H9 (cell line): ENCODE measurements around the gene LAIR2. TPM values are rescaled to one million over a fixed set of nuclear protein-coding genes. Genes with fewer than 3 reads are reported as not detected.

Source experiments
- DNase-seq: peaks from one replicate; pipeline ENCODE4 v3.0.0-alpha.2; 2017
- H2AFZ ChIP-seq: one replicate; pipeline ENCODE4 v1.6.1; 2013; ENCODE audit warnings: mild to moderate bottlenecking, low read length, control low read depth, moderate library complexity
- H2AK5ac ChIP-seq: 2 replicates; pipeline ENCODE4 v1.6.1; 2013; ENCODE audit warnings: low read length, control low read depth, mixed read lengths; ENCODE audit not compliant: insufficient read length
- H2BK120ac ChIP-seq: one replicate; pipeline ENCODE4 v1.6.1; 2013; ENCODE audit warnings: low read depth, mild to moderate bottlenecking, low read length, control low read depth, inconsistent platforms; ENCODE audit not compliant: poor library complexity, severe bottlenecking
- H2BK12ac ChIP-seq: 2 replicates; pipeline ENCODE4 v1.6.1; 2013; ENCODE audit warnings: low read length, control low read depth, mixed read lengths, low read depth; ENCODE audit not compliant: insufficient read length
- H2BK15ac ChIP-seq: 2 replicates; pipeline ENCODE4 v1.6.1; 2013; ENCODE audit warnings: low read depth, low read length, control low read depth
- H2BK20ac ChIP-seq: one replicate; pipeline ENCODE4 v1.6.1; 2013; ENCODE audit warnings: low read depth, mild to moderate bottlenecking, low read length, control low read depth, inconsistent platforms; ENCODE audit not compliant: poor library complexity, severe bottlenecking
- H2BK5ac ChIP-seq: 2 replicates; pipeline ENCODE4 v1.6.1; 2013; ENCODE audit warnings: low read length, control low read depth, mixed read lengths; ENCODE audit not compliant: insufficient read length
- H3K14ac ChIP-seq: 2 replicates; pipeline ENCODE4 v1.6.1; 2013; ENCODE audit warnings: low read length, control low read depth; ENCODE audit not compliant: insufficient read depth
- H3K18ac ChIP-seq: 2 replicates; pipeline ENCODE4 v1.6.1; 2013; ENCODE audit warnings: low read depth, mild to moderate bottlenecking, mixed read lengths, low read length, control low read depth; ENCODE audit not compliant: insufficient read length
- H3K23ac ChIP-seq: 2 replicates; pipeline ENCODE4 v1.6.1; 2013; ENCODE audit warnings: low read length, control low read depth, mixed read lengths, low read depth; ENCODE audit not compliant: insufficient read length
- H3K23me2 ChIP-seq: 2 replicates; pipeline ENCODE4 v1.6.1; 2013; ENCODE audit warnings: low read depth, mild to moderate bottlenecking, mixed read lengths, low read length, control low read depth; ENCODE audit not compliant: insufficient read length, poor library complexity, severe bottlenecking
- H3K27ac ChIP-seq: 2 replicates; pipeline ENCODE4 v1.5.1; 2013; ENCODE audit warnings: low read length, control low read depth, mixed read lengths, low read depth; ENCODE audit not compliant: insufficient read length
- H3K27me3 ChIP-seq: 2 replicates; pipeline ENCODE4 v1.6.1; 2013; ENCODE audit warnings: low read length, control low read depth, inconsistent platforms; ENCODE audit not compliant: insufficient read depth
- H3K4ac ChIP-seq: 2 replicates; pipeline ENCODE4 v1.6.1; 2013; ENCODE audit warnings: low read depth, mild to moderate bottlenecking, control low read depth, inconsistent platforms, low read length, moderate library complexity
- H3K4me1 ChIP-seq: 2 replicates; pipeline ENCODE4 v1.6.1; 2013; ENCODE audit warnings: low read length, control low read depth, inconsistent platforms; ENCODE audit not compliant: insufficient read depth
- H3K4me2 ChIP-seq: 2 replicates; pipeline ENCODE4 v1.6.1; 2013; ENCODE audit warnings: low read length, control low read depth, mixed read lengths; ENCODE audit not compliant: insufficient read length, insufficient read depth
- H3K56ac ChIP-seq: 2 replicates; pipeline ENCODE4 v1.6.1; 2013; ENCODE audit warnings: low read depth, mild to moderate bottlenecking, mixed read lengths, low read length, control low read depth; ENCODE audit not compliant: insufficient read length
- H3K79me1 ChIP-seq: 2 replicates; pipeline ENCODE4 v1.6.1; 2013; ENCODE audit warnings: low read depth, mild to moderate bottlenecking, moderate library complexity, low read length, control low read depth, inconsistent platforms; ENCODE audit not compliant: insufficient read depth, poor library complexity, severe bottlenecking
- H3K79me2 ChIP-seq: 2 replicates; pipeline ENCODE4 v1.6.1; 2013; ENCODE audit warnings: low read length, control low read depth, inconsistent platforms; ENCODE audit not compliant: insufficient read depth
- H3K9ac ChIP-seq: 2 replicates; pipeline ENCODE4 v1.6.1; 2013; ENCODE audit warnings: low read length, control low read depth, mixed read lengths; ENCODE audit not compliant: insufficient read length; ENCODE audit errors: extremely low read depth
- H3K9me3 ChIP-seq: one replicate; pipeline ENCODE4 v1.6.1; 2013; ENCODE audit warnings: low read depth, low read length, inconsistent platforms; ENCODE audit not compliant: control insufficient read depth
- H3T11ph ChIP-seq: one replicate; pipeline ENCODE4 v1.6.1; 2013; ENCODE audit warnings: mild to moderate bottlenecking, low read length, control low read depth, inconsistent platforms
- H4K20me1 ChIP-seq: one replicate; pipeline ENCODE4 v1.6.1; 2013; ENCODE audit not compliant: control insufficient read depth, insufficient read length, insufficient read depth
- H4K5ac ChIP-seq: 2 replicates; pipeline ENCODE4 v1.6.1; 2013; ENCODE audit warnings: low read depth, mild to moderate bottlenecking, mixed read lengths, low read length, control low read depth; ENCODE audit not compliant: insufficient read length
- H4K8ac ChIP-seq: replicated peaks from 2 replicates; pipeline ENCODE4 v1.6.1; 2013; ENCODE audit warnings: low read length, control low read depth, mixed read lengths, low read depth; ENCODE audit not compliant: insufficient read length
- H4K91ac ChIP-seq: 2 replicates; pipeline ENCODE4 v1.6.1; 2013; ENCODE audit warnings: low read depth, mild to moderate bottlenecking, moderate library complexity, mixed read lengths, low read length, control low read depth; ENCODE audit not compliant: insufficient read length
- H3K27ac Mint-ChIP-seq, 3 experiments: 2 replicates in 2 of 3; 3 replicates in 1 of 3; pipeline ENCODE4 v1.8.0; 2020 to 2021; ENCODE audit warnings: mixed read lengths in 3 of 3, mild to moderate bottlenecking in 1 of 3, moderate library complexity in 1 of 3
- H3K27me3 Mint-ChIP-seq: 2 replicates; pipeline ENCODE4 v1.8.0; 2021; ENCODE audit warnings: low read depth, mild to moderate bottlenecking, moderate library complexity, mixed read lengths
- H3K36me3 Mint-ChIP-seq, 3 experiments: 2 replicates in 2 of 3; 3 replicates in 1 of 3; pipeline ENCODE4 v1.8.0; 2020 to 2021; ENCODE audit warnings: low read depth in 3 of 3, mixed read lengths in 3 of 3; ENCODE audit not compliant: insufficient read depth in 1 of 3
- H3K4me1 Mint-ChIP-seq, 2 experiments: 2 replicates each; pipeline ENCODE4 v1.8.0; 2020; ENCODE audit warnings: mixed read lengths in 2 of 2
- H3K4me3 Mint-ChIP-seq, 2 experiments: 2 replicates in 1 of 2; 3 replicates in 1 of 2; pipeline ENCODE4 v1.8.0; 2020 to 2021; ENCODE audit warnings: mild to moderate bottlenecking in 2 of 2, mixed read lengths in 2 of 2, moderate library complexity in 1 of 2
- H3K9me3 Mint-ChIP-seq, 2 experiments: 2 replicates in 1 of 2; 3 replicates in 1 of 2; pipeline ENCODE4 v1.8.0; 2020; ENCODE audit warnings: mild to moderate bottlenecking in 2 of 2, mixed read lengths in 2 of 2, moderate library complexity in 1 of 2
- CTCF ChIP-seq: fragments of 200-600 bp; sonication (generic); conservative IDR thresholded peaks from 3 replicates; pipeline ENCODE4 v1.8.0; 2021; ENCODE audit warnings: antibody characterized with exemption, mild to moderate bottlenecking
- WGBS: extraction: QIAGEN DNeasy Blood & Tissue Kit; methylation state at CpG from one replicate; pipeline ENCODE4 v1.1.7; 2013; ENCODE audit warnings: missing lambda C conversion rate, low lambda C conversion rate, mixed read lengths; ENCODE audit not compliant: insufficient read length; ENCODE audit errors: extremely low coverage; 5-methylcytosine and 5-hydroxymethylcytosine counted together
- total RNA-seq: library from RNA; stranded (reverse); gene quantifications from 2 replicates; pipeline ENCODE4 v1.2.1, GENCODE V29; 2021

Gene LAIR2
- total RNA-seq, 1 experiment from 2014 or later = not detected

DNA sequence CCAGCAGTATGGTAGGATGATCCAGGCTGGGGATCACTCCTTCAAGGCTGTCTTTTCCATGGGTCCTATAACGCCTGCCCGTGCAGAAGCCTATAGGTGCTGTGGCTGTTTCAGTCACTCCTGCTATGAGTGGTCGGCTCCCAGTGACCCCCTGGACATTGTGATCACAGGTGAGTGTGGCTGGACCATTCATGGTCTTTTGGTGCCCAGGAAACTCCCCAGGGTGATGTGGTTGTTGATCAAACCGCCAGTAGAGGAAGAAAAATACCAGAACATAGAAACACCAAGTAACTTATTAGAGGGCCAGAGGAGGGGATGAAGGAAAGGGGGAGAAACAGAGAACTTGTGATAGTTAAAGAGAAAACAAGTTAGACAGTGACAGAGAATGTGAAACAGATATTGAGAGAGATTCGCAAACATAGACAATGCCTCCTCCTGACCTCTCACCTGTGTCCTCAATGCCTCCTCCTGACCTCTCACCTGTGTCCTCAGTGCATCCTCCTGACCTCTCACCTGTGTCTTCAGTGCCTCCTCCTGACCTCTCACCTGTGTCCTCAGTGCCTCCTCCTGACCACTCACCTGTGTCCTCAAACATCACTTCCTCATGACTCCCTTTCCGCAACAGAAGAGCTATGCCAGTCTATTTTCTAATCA is 19.4 kb downstream of the LAIR2 start:
- H3K9me3 ChIP-seq = peaks cover 78% of the 10 kb centered on the region
- H2BK15ac ChIP-seq = no peak overlapping the region
- no peak overlapping the region for H4K5ac ChIP-seq
- no peak overlapping the region for H3K4ac ChIP-seq
- H4K20me1 ChIP-seq = no peaks in the 10 kb centered on the region
- H3K4me1 ChIP-seq = no peaks in the 10 kb centered on the region
- peaks cover 7% of the 10 kb centered on the region for H3K27me3 Mint-ChIP-seq
- no peaks in the 10 kb centered on the region for H3K23me2 ChIP-seq
- no peak overlapping the region for H3K23ac ChIP-seq
- H3K27me3 ChIP-seq = no peaks in the 10 kb centered on the region
- H3K27ac Mint-ChIP-seq = no peak overlapping the region
- H3K4me1 Mint-ChIP-seq = no peaks in the 10 kb centered on the region
- H2AFZ ChIP-seq = no peak overlapping the region
- TF ChIP-seq CTCF = no peak
- H3T11ph ChIP-seq = no peak overlapping the region
- H3K9me3 Mint-ChIP-seq = peaks cover 94 to 97% of the 10 kb centered on the region in 2 experiments
- no peak overlapping the region for H4K8ac ChIP-seq
- no peak overlapping the region for H3K4me3 Mint-ChIP-seq
- DNase-seq = no peak
- no peak overlapping the region for H2BK12ac ChIP-seq
- H3K27ac ChIP-seq = no peak overlapping the region
- no peak overlapping the region for H2BK5ac ChIP-seq
- no peak overlapping the region for H3K18ac ChIP-seq
- no peak overlapping the region for H3K56ac ChIP-seq
- no peak overlapping the region for H2AK5ac ChIP-seq
- H3K79me1 ChIP-seq = no peaks in the 10 kb centered on the region
- WGBS = no CpG with 5 or more reads among the region's 6 CpGs
- no peak overlapping the region for H3K9ac ChIP-seq
- no peak overlapping the region for H3K4me2 ChIP-seq
- no peak overlapping the region for H3K14ac ChIP-seq
- no peak overlapping the region for H2BK20ac ChIP-seq
- no peak overlapping the region for H4K91ac ChIP-seq
- no peaks in the 10 kb centered on the region for H3K79me2 ChIP-seq
- H2BK120ac ChIP-seq = no peak overlapping the region
- peaks cover 6 to 49% (median 15%) of the 10 kb centered on the region in 3 experiments; a peak in 6 of 7 replicates for H3K36me3 Mint-ChIP-seq
